Measurements from ENCODE around the gene OR6C6. TPM values are rescaled to one million over a fixed set of nuclear protein-coding genes. Genes with fewer than 3 reads are reported as not detected.
"Not testable (repeated sequence)": the region's sequence is repeated elsewhere in the genome, so short reads cannot be mapped to it uniquely, and the experiment has no call there.

Gene OR6C6
- total RNA-seq: not detected

DNA sequence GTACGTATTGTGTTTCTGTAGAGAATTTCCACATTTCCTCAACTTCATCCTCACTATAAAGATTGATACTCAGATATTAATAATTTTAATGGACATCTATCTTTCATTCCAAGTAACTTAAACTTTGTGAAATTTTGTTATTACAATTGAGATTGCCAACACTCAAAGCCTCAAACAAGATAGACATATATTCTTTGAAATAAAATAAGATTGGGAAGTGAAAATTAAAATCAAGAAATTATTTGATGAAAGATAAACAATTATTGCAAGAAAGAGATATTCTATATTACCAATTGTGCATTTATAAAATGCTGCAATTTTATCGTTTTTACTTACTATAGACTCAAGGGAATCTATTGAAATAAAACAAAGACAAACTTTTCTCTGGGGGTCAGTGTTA is at the start of gene OR6C6:
OR6C6 (minus strand) TSS at position 101 of the 400 bp plus-strand sequence. CDS start 1,337 bp downstream, outside the sequence.
- no peak for DNase-seq

GRCh38 chr12:55336002-55336401 is 39.6 kb upstream of the OR6C6 start:
- no peak for DNase-seq

DNA sequence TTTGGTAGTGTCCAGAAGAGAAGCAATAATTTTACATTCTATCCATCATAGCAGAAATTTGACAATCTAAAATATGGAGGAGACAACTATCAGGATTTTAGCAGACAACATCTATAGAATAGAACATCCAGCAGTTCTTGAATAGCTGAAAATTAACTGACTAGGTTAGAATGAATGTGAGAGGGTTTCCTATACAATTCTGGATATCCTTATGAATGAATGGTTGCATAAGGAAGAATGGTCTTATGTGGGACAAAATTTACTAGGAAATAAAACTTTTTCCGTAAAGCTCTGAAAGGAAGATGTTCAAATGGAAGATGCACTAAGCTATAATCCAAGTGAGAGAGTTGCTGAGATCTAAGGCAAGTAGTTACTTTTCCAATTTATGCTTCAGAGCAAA is 34.1 kb upstream of the OR6C6 start, which contains the start of gene OR6C3:
OR6C3 (plus strand) TSS at position 301 of the 400 bp plus-strand sequence. CDS start 955 bp downstream, outside the sequence.
- DNase-seq: no peak

DNA sequence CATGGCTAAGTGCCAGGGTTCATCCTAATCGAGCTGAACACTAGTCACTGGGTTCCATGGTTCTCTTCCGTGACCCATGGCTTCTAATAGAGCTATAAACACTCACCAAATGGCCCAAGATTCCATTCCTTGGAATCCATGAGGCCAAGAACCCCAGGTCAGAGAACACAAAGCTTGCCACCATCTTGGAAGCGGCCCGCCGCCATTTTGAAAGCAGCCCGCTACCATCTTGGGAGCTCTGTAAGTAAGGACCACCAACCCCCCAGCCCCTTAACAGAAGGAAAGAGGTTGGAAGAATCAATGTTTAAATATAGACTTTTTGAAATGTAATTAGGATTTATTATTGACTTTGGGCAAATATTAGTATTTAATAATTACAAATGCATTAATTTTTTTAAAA is 29.4 kb upstream of the OR6C6 start:
- not testable (repeated sequence) for DNase-seq

DNA sequence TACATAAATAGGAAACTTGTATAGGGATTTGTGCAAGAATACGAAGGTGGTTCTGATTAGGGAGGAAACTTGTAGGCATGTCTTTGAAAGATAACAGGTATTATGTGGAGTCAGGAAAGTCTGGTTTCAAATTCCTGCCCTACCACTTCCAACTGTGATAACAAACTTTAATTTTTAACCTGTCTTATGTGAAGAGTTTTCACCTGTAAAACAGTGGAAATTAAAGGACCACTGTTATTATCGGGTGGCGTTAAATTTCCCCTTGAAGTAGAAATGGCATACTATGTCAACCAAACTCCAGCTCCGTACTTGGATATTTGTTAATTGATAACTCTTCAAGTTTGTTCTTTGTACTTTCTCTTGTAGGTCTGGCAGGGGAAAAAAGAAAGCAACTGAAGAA is 23.8 kb upstream of the OR6C6 start:
- DNase-seq: no peak

- DNase-seq: no peak
Measured at GRCh38 chr12:55314043-55314442, 17.7 kb upstream of the OR6C6 start, which contains the start of gene OR6C1. Gene OR6C1, plus strand, starts transcription at chr12:55314343. Its CDS starts 6,257 bp downstream, at chr12:55320600.

- no peak for DNase-seq
Measured at GRCh38 chr12:55289999-55290398, 6.4 kb downstream of the OR6C6 start.

DNA sequence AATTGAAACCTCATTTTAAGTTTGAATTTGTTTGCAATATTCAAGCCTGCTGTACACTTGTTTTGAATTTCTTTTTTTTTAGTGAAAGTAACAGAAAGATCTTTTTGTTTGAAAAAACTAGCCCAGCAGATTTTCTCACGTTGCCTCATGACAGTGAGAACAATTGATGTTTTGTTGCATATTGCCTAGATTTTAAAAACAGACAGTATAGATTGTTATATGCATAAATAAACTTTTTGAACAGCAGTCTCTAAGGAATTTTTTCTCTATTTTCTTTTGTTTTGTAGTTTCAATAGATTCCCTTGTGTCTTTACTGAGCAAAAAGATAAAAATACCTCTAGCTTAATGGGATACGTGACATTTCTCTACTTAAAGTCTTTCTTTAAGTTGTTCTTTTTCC is 15.4 kb downstream of the OR6C6 start:
- no peak for DNase-seq

- DNase-seq: no peak
Measured at GRCh38 chr12:55258303-55258702, 38.1 kb downstream of the OR6C6 start.

GRCh38 chr12:55256831-55257230 is 39.5 kb downstream of the OR6C6 start:
- no peak for DNase-seq

- no peak for DNase-seq
Measured at GRCh38 chr12:55253281-55253680, 43.1 kb downstream of the OR6C6 start.

- no peak for DNase-seq
Measured at GRCh38 chr12:55250944-55251343, 45.4 kb downstream of the OR6C6 start.

DNA sequence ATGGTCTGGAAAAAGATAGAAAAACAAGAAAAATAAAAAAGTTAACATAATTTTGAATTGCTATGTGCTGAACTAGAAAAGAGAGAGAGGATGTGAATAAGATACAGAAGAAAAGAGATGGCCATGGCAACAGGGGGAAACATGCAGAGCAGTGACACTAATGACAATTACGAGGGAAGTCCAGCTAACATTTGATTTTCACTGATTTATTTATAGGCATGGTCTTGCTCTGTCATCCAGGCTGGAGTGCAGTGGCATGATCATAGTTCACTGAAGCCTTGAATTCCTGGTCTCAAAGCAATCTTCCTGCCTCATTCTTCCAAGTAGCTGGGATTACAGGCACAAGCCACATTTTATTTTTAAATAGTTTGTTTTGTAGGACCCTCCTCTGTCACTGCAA is 50.2 kb downstream of the OR6C6 start:
- DNase-seq: no peak

DNA sequence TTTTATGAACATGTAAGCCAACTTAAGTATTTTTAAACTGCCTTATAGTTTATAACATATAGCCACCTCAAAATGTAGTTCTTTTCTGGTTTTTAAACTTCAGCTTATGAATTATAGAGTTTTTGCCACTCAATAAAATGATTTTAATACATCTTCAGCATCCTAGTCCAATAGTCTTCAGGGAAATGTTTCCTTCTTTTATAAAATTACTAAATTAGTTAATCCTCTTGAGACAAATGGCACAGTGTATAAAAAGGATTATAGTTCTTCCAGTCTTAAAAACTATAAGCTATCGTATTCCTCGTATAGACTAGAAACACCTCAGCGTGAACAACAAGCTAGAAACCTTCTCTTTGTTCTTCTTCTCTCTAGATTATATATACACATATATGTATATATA is 52.1 kb downstream of the OR6C6 start, which contains the start of gene OR6C74:
OR6C74 (plus strand) TSS at position 301 of the 400 bp plus-strand sequence. CDS start 2,679 bp downstream, outside the sequence.
- DNase-seq: no peak

Other genes starting within 250 kb of the OR6C6 start
- 0.16 TPM for gene OR9K2, start 170.2 kb downstream of the OR6C6 start, total RNA-seq
- not detected for gene OR10A7, start 75.5 kb downstream of the OR6C6 start, total RNA-seq
- gene OR6C74, start 52.0 kb downstream of the OR6C6 start, total RNA-seq: not detected
- gene OR6C1, start 17.8 kb upstream of the OR6C6 start, total RNA-seq: not detected
- gene OR6C3, start 34.2 kb upstream of the OR6C6 start, total RNA-seq: not detected
- not detected for gene OR6C75, start 66.4 kb upstream of the OR6C6 start, total RNA-seq
- not detected for gene OR6C65, start 104.0 kb upstream of the OR6C6 start, total RNA-seq
- gene OR6C76, start 129.7 kb upstream of the OR6C6 start, total RNA-seq: not detected
- gene OR6C2, start 147.5 kb upstream of the OR6C6 start, total RNA-seq: not detected
- not detected for gene OR6C70, start 173.6 kb upstream of the OR6C6 start, total RNA-seq
- gene OR6C68, start 195.8 kb upstream of the OR6C6 start, total RNA-seq: not detected